Prostate gland (tissue), 2 donors: ENCODE results near the gene SCAMP4. TPM values are rescaled to one million over a fixed set of nuclear protein-coding genes. Genes with fewer than 3 reads are reported as not detected.

Experiments used
- DNase-seq: peaks from one replicate; pipeline ENCODE4 v3.0.0-alpha.2; 2019; ENCODE audit warnings: low spot score
- H3K27ac ChIP-seq, 2 donors: fragments of 200-600 bp; sonication (generic); 2 replicates each; pipeline ENCODE4 v1.5.1; 2017 to 2019
- H3K27me3 ChIP-seq: fragments of 200-600 bp; sonication (generic); replicated peaks from 2 replicates; pipeline ENCODE4 v1.5.1; 2019; ENCODE audit not compliant: insufficient read depth
- H3K36me3 ChIP-seq, 2 donors: fragments of 200-600 bp; sonication (generic); 1 replicate in 1 of 2; 2 replicates in 1 of 2; pipeline versions ENCODE4 v1.5.1 to v1.8.1; 2017 to 2019
- H3K4me1 ChIP-seq: fragments of 200-600 bp; sonication (generic); replicated peaks from 2 replicates; pipeline ENCODE4 v1.5.1; 2019
- H3K4me3 ChIP-seq, 2 donors: fragments of 200-600 bp; sonication (generic); 2 replicates each; pipeline ENCODE4 v1.5.1; 2017 to 2019
- H3K9me3 ChIP-seq: fragments of 200-600 bp; sonication (generic); 2 replicates; pipeline ENCODE4 v1.5.1; 2017
- CTCF ChIP-seq, 4 experiments: fragments of 200-600 bp in 2 of 4; fragments of 450-650 bp in 2 of 4; sonication (generic) in 2 of 4; IDR thresholded peaks; 1 replicate in 3 of 4; 2 replicates in 1 of 4; pipeline ENCODE4 v1.5.1; 2016 to 2019; ENCODE audit warnings: antibody characterized with exemption in 4 of 4, mild to moderate bottlenecking in 2 of 4, moderate library complexity in 2 of 4
- POLR2A ChIP-seq: fragments of 450-650 bp; IDR thresholded peaks from one replicate; pipeline ENCODE4 v1.6.1; 2016; ENCODE audit warnings: antibody characterized with exemption, mild to moderate bottlenecking
- POLR2AphosphoS5 ChIP-seq: sonication (generic); formaldehyde crosslinking; IDR thresholded peaks from one replicate; pipeline ENCODE4 v1.6.1; 2017; ENCODE audit warnings: antibody characterized with exemption
- WGBS: methylation state at CpG from one replicate; pipeline ENCODE4 v1.1.5; 2018; 5-methylcytosine and 5-hydroxymethylcytosine counted together
- intact Hi-C: fragments of 100-400 bp; cut with DNase I; formaldehyde crosslinking; loops from one replicate; pipeline ENCODE4 v1.14.2; 2022
- total RNA-seq, 2 donors: library from RNA; depleted of rRNA; stranded (reverse); fragments of >200 nt; gene quantifications; one replicate each; pipeline ENCODE4 v1.1.0, GENCODE V29; 2016

Gene SCAMP4
- total RNA-seq, 2 donors from 2014 or later = 161 to 248 TPM

GRCh38 chr19:1921825-1922224 lies 16.6 kb downstream of the SCAMP4 start:
- 95% methylated on average over 15 of the region's 15 CpGs for WGBS
- Histone ChIP-seq H3K4me3 (no peak overlapping the region), H3K27me3 (no peaks in the 10 kb centered on the region), H3K9me3 (no peaks in the 10 kb centered on the region), H3K36me3 (peaks cover 8 to 22% of the 10 kb centered on the region in 2 donors), H3K27ac (no peak overlapping the region), H3K4me1 (no peaks in the 10 kb centered on the region)
- no peak for DNase-seq
- intact Hi-C loops = no loop called here
- TF ChIP-seq CTCF (IDR thresholded peaks at IDR 0.05) (no peak), POLR2A (no peak), POLR2AphosphoS5 (no peak)

- intact Hi-C loops = no loop called here
- TF ChIP-seq CTCF (IDR thresholded peaks at IDR 0.05) = no peak
- TF ChIP-seq POLR2A = no peak
- no peak for TF ChIP-seq POLR2AphosphoS5
- H3K9me3 ChIP-seq = no peaks in the 10 kb centered on the region
- H3K4me3 ChIP-seq = no peak overlapping the region
- 92% methylated on average over 21 of the region's 23 CpGs for WGBS
- H3K27ac ChIP-seq = no peak overlapping the region
- no peaks in the 10 kb centered on the region for H3K4me1 ChIP-seq
- H3K27me3 ChIP-seq = no peaks in the 10 kb centered on the region
- DNase-seq = no peak
- peaks cover 8 to 22% of the 10 kb centered on the region in 2 donors for H3K36me3 ChIP-seq
Measured at GRCh38 chr19:1922803-1923202, 17.6 kb downstream of the SCAMP4 start.

GRCh38 chr19:1923319-1923718 lies 18.1 kb downstream of the SCAMP4 start:
- WGBS = 92% methylated on average over 8 of the region's 8 CpGs
- Histone ChIP-seq H3K27ac (no peak overlapping the region), H3K27me3 (no peaks in the 10 kb centered on the region), H3K36me3 (peaks cover 4 to 17% of the 10 kb centered on the region in 2 donors), H3K4me1 (no peaks in the 10 kb centered on the region), H3K9me3 (no peaks in the 10 kb centered on the region), H3K4me3 (no peak overlapping the region)
- intact Hi-C loops = no loop called here
- DNase-seq = no peak
- no peak for TF ChIP-seq CTCF (IDR thresholded peaks at IDR 0.05)
- no peak for TF ChIP-seq POLR2A
- no peak for TF ChIP-seq POLR2AphosphoS5

GRCh38 chr19:1924320-1924961 lies 19.2 kb downstream of the SCAMP4 start:
- WGBS = 92% methylated on average over 33 of the region's 35 CpGs
- Histone ChIP-seq H3K27ac (no peak overlapping the region), H3K4me3 (no peak overlapping the region), H3K36me3 (peaks cover 4 to 17% of the 10 kb centered on the region in 2 donors), H3K27me3 (no peaks in the 10 kb centered on the region), H3K4me1 (no peaks in the 10 kb centered on the region), H3K9me3 (no peaks in the 10 kb centered on the region)
- no peak for DNase-seq
- intact Hi-C loops = no loop called here
- TF ChIP-seq CTCF (IDR thresholded peaks at IDR 0.05) = no peak
- TF ChIP-seq POLR2AphosphoS5 = no peak
- TF ChIP-seq POLR2A = no peak

- intact Hi-C loops = loop anchor here (5.0 kb wide), 1 partner anchor 142 kb away; no protein-coding TSS in a partner anchor
- Histone ChIP-seq H3K9me3 (no peaks in the 10 kb centered on the region), H3K27ac (no peak overlapping the region), H3K27me3 (no peaks in the 10 kb centered on the region), H3K36me3 (peaks cover 4 to 9% of the 10 kb centered on the region in 2 donors), H3K4me3 (no peak overlapping the region), H3K4me1 (no peaks in the 10 kb centered on the region)
- DNase-seq = no peak
- WGBS = 92% methylated on average over 15 of the region's 16 CpGs
- TF ChIP-seq POLR2A (no peak), POLR2AphosphoS5 (no peak), CTCF (IDR thresholded peaks at IDR 0.05) (no peak)
Measured at GRCh38 chr19:1925544-1925943, 20.3 kb downstream of the SCAMP4 start.
